Stomach (tissue), 4 donors: ENCODE data around the gene RENBP.

Experiments
- POLR2A ChIP-seq, 4 donors: fragments of 450-650 bp; IDR thresholded peaks; one replicate each; pipeline ENCODE4 v1.6.1; 2016; ENCODE audit warnings: antibody characterized with exemption in 4 of 4, control low read depth in 2 of 4, mild to moderate bottlenecking in 1 of 4, moderate library complexity in 1 of 4
- TF ChIP-seq, protein P1 (sequence below), 7 experiments: fragments of 450-650 bp in 4 of 7; fragments of 200-600 bp in 3 of 7; sonication (generic) in 3 of 7; IDR thresholded peaks; one replicate each; pipeline ENCODE4 v1.5.1; 2016 to 2019; ENCODE audit warnings: antibody characterized with exemption in 7 of 7, control low read depth in 2 of 7, mild to moderate bottlenecking in 1 of 7

DNA sequence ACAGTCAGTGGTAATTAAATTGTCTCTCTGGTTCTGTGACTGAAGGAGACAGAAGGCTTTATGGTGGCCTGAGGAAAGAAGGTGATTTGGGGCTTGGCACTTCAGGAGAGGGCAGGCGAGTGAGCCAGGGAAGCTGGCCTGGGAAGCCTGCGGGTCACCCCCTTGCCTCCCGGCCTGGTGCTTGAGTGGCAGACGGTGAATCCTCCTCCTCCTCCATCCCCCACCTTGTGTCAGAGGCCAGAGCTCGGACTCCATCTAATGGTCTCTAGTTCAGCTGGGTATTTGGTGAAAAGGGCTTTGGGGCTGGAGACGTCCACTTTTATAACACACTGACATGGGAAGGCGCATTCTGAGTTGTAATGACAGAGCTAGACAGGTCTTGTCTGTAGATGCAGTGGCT lies 36.8 kb upstream of the RENBP start:
- no peak for TF ChIP-seq POLR2A (IDR thresholded peaks at IDR 0.05)
- TF ChIP-seq, protein P1, sequence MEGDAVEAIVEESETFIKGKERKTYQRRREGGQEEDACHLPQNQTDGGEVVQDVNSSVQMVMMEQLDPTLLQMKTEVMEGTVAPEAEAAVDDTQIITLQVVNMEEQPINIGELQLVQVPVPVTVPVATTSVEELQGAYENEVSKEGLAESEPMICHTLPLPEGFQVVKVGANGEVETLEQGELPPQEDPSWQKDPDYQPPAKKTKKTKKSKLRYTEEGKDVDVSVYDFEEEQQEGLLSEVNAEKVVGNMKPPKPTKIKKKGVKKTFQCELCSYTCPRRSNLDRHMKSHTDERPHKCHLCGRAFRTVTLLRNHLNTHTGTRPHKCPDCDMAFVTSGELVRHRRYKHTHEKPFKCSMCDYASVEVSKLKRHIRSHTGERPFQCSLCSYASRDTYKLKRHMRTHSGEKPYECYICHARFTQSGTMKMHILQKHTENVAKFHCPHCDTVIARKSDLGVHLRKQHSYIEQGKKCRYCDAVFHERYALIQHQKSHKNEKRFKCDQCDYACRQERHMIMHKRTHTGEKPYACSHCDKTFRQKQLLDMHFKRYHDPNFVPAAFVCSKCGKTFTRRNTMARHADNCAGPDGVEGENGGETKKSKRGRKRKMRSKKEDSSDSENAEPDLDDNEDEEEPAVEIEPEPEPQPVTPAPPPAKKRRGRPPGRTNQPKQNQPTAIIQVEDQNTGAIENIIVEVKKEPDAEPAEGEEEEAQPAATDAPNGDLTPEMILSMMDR (IDR thresholded peaks at IDR 0.05) = no peak
